Fibroblast of mammary gland (primary cell): ENCODE data around the gene ZNF853.

Experiments
- DNase-seq: peaks from one replicate; pipeline ENCODE4 v3.0.0-alpha.2; 2010; ENCODE audit warnings: low read depth
- H3K4me3 ChIP-seq: 2 replicates; pipeline ENCODE4 v1.5.1; 2011; ENCODE audit warnings: low read depth, mild to moderate bottlenecking, low read length, moderate library complexity; ENCODE audit not compliant: control insufficient read depth
- CTCF ChIP-seq: conservative IDR thresholded peaks from 2 replicates; pipeline ENCODE4 v1.5.1; 2011; ENCODE audit warnings: low read depth, low read length, inconsistent platforms; ENCODE audit not compliant: control insufficient read depth, insufficient read depth

The ZNF853 gene

DNA sequence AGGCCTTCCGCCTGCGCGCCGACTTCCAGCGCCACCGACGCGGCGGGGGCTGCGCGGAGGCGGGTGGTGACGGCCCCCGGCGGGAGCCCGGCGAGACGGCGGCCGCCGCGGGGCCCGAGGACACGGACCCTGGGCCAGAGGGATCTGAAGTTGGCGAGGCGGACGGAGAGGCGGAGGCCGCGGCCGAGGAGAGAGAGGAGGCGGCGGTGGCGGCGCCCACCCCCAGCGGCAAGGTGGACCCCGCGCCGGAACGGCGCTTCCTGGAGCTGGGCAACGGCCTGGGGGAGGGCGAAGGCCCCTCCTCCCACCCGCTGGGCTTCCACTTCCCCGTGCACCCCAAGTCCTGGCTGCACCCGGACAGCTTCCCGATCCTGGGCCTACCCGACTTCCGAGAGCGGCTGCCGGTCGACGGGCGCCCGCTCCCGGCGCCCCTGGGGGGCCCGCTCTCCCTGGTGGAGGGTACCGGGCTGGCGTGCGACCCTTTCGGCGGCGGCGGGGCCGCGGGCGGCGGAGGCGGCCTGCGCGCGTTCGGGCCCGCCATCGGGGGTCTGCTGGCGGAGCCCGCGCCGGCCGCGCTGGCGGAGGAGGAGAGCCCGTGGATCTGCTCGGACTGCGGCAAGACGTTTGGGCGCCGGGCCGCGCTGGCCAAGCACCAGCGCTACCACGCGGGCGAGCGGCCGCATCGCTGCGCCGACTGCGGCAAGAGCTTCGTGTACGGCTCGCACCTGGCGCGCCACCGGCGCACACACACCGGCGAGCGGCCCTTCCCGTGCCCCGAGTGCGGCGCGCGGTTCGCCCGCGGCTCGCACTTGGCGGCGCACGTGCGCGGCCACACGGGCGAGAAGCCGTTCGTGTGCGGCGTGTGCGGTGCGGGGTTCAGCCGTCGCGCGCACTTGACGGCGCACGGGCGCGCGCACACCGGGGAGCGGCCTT is 37.9 kb downstream of the ZNF853 start:
- H3K4me3 ChIP-seq: no peak overlapping the region
- no peak for TF ChIP-seq CTCF
- DNase-seq: no peak

DNA sequence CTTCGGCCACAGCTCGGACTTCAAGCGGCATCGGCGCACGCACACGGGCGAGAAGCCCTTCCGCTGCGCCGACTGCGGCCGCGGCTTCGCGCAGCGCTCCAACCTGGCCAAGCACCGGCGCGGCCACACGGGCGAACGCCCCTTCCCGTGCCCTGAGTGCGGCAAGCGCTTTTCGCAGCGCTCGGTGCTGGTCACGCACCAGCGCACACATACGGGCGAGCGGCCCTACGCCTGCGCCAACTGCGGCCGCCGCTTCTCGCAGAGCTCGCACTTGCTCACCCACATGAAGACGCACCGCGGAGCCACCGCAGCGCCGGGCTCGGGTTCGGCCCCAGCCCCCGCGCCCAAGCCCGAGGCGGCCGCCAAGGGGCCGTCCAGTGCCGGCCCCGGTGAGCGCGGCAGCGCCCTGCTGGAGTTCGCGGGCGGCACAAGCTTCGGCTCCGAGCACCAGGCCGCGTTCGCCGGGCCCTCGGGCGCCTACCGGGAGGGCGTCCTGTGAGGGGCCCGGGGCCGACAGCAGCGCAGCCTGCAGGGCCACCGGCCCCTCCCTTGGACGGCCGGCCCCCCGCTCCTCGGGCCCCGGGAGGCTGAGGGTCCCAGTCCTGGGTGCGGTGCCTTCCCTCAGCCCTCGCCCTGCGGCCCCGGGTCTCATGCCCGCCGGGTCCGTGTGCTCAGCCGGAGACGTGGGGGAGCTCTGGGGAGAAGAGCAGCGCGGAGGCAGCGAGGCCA is 38.9 kb downstream of the ZNF853 start:
- H3K4me3 ChIP-seq: no peak overlapping the region
- DNase-seq: no peak
- no peak for TF ChIP-seq CTCF

- H3K4me3 ChIP-seq: no peak overlapping the region
- no peak for TF ChIP-seq CTCF
- DNase-seq: no peak
These were observed 39.6 kb downstream of the ZNF853 start for GRCh38 chr7:6654842-6655610.

DNA sequence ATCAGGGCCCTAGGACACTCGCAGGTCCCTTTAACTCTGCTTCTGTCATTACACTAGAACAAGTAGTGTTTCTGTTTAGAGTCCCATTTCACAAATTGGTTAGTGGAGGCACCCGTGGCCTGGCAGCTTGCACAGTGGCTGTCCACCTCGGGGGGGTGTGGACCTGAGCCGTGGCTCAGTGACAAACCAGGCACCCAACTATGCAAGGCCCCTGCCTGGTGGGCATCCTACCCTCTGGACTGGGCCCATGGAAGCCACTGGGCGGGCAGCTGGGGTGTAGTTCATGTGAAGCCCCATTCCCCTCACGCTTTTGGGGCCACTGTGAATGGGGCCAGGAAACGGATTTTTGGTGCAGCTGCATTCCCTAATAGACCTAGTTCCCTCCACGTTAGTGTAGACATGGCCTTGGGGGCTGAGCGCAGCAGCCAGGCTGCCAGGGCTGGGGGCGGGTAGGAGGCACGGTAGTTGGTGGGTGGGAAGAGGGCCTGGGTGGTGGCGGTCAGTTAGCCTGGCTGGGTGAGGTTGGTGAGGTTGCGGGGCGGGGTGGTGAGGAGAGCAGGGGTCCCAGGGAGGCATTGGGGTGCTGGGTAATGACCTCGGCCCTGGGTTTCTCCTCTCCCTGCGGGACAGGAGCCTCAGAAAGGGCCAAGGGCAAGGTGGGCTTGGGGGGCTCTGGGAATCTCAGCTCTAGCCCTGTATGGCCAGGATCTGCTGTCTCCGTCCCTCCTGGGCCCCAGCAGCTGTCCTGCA is 40.4 kb downstream of the ZNF853 start:
- DNase-seq: no peak
- H3K4me3 ChIP-seq: no peak overlapping the region
- TF ChIP-seq CTCF: no peak

DNA sequence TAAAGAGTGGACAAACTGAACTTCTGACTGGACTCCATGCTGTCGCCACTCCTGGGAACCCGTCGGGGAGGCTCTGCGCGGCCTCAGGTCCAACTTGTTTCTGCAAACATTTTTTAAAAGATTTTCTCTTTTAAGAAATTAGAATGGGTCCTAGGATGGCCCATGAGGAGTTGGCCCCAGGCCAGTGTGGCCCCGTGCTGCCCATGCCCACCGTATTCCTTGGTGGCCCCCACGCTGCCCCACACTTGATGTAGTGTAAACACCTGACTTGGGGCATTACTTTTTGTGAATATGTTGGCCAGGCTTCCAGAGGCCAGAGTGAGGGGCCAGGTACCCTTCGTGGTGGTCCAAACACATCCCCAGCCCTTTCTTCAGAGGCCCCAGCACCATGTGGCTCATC is 41.0 kb downstream of the ZNF853 start:
- TF ChIP-seq CTCF: no peak
- no peak overlapping the region for H3K4me3 ChIP-seq
- DNase-seq: no peak
